Kidney capillary endothelial cell (primary cell): ENCODE data around the gene MTO1.
"Not testable (repeated sequence)": the region's sequence is repeated elsewhere in the genome, so short reads cannot be mapped to it uniquely, and the experiment has no call there.

Experiments used
- DNase-seq: peaks from one replicate; pipeline ENCODE4 v3.0.0-alpha.2; 2018; ENCODE audit warnings: low spot score

Gene MTO1

GRCh38 chr6:73534628-73535027, 73.1 kb downstream of the MTO1 start:
- no peak for DNase-seq

- DNase-seq = no peak
Observed at GRCh38 chr6:73537677-73538076, 76.1 kb downstream of the MTO1 start.

GRCh38 chr6:73538116-73538779, 76.7 kb downstream of the MTO1 start:
- DNase-seq = no peak

GRCh38 chr6:73542481-73542880, 80.9 kb downstream of the MTO1 start:
- DNase-seq = not testable (repeated sequence)

GRCh38 chr6:73542891-73543290, 81.4 kb downstream of the MTO1 start:
- DNase-seq = no peak

- no peak for DNase-seq
Observed at GRCh38 chr6:73547036-73547435, 85.5 kb downstream of the MTO1 start.

GRCh38 chr6:73548458-73549446, 87.2 kb downstream of the MTO1 start:
- no peak for DNase-seq

GRCh38 chr6:73551115-73551514, 89.6 kb downstream of the MTO1 start:
- not testable (repeated sequence) for DNase-seq

GRCh38 chr6:73555380-73555949, 93.9 kb downstream of the MTO1 start:
- not testable (repeated sequence) for DNase-seq

- no peak for DNase-seq
Observed at GRCh38 chr6:73556836-73557235, 95.3 kb downstream of the MTO1 start.
